ENCODE results near the gene KANK2. TPM values are rescaled to one million over a fixed set of nuclear protein-coding genes. Genes with fewer than 3 reads are reported as not detected.
A peak's percentile ranks its signal among the peaks of the same experiment; 100 is the strongest.
"Not testable (repeated sequence)": the region's sequence is repeated elsewhere in the genome, so short reads cannot be mapped to it uniquely, and the experiment has no call there.

KANK2 gene
- total RNA-seq, 1 experiment from 2014 or later: 85.8 TPM

- no peaks in the 10 kb centered on the region for H3K4me1 ChIP-seq (ENCODE audit: insufficient read depth, low read length, poor library complexity, severe bottlenecking)
- peak; percentile 81 for DNase-seq (ENCODE audit: low spot score)
- no peak overlapping the region for H3K27ac ChIP-seq (ENCODE audit: low read depth, low read length, poor library complexity, severe bottlenecking)
- H3K27me3 ChIP-seq (replicated peaks; ENCODE audit: insufficient read depth, low read depth, low read length, poor library complexity): no peaks in the 10 kb centered on the region
- no peak overlapping the region for H3K4me3 ChIP-seq (ENCODE audit: low read depth, low read length, poor library complexity, severe bottlenecking)
- ChIA-PET CTCF (interaction anchor here (0.6 to 1.3 kb wide), 10 partner anchors 14 to 356 kb away, joined by 3 to 9 read pairs (median 3); no protein-coding TSS in a partner anchor), POLR2A (ENCODE audit: low non-redundant PET) (no interaction called here)
- peaks cover 97% of the 10 kb centered on the region for H3K36me3 ChIP-seq (ENCODE audit: insufficient read depth, low read length, poor library complexity, severe bottlenecking)
- intact Hi-C loops (cut with micrococcal nuclease; ENCODE audit: unreplicated experiment): no loop called here
- no TSS peak for BruUV-seq (replicated peaks)
- TF ChIP-seq, protein P1, sequence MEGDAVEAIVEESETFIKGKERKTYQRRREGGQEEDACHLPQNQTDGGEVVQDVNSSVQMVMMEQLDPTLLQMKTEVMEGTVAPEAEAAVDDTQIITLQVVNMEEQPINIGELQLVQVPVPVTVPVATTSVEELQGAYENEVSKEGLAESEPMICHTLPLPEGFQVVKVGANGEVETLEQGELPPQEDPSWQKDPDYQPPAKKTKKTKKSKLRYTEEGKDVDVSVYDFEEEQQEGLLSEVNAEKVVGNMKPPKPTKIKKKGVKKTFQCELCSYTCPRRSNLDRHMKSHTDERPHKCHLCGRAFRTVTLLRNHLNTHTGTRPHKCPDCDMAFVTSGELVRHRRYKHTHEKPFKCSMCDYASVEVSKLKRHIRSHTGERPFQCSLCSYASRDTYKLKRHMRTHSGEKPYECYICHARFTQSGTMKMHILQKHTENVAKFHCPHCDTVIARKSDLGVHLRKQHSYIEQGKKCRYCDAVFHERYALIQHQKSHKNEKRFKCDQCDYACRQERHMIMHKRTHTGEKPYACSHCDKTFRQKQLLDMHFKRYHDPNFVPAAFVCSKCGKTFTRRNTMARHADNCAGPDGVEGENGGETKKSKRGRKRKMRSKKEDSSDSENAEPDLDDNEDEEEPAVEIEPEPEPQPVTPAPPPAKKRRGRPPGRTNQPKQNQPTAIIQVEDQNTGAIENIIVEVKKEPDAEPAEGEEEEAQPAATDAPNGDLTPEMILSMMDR (conservative IDR thresholded peaks at IDR 0.05; ENCODE audit: low read depth, low read length): peak; percentile 84
- no peak for TF ChIP-seq EZH2 (IDR thresholded peaks at IDR 0.05; ENCODE audit: borderline replicate concordance, low read depth, low read length, poor library complexity, severe bottlenecking)
- no peaks in the 10 kb centered on the region for H3K9me3 ChIP-seq (ENCODE audit: low read depth, low read length, poor library complexity, severe bottlenecking)
These were observed 71.2 kb downstream of the KANK2 start for GRCh38 chr19:11125994-11126685.

- H3K4me1 ChIP-seq (ENCODE audit: insufficient read depth, low read length, poor library complexity, severe bottlenecking); H3K4me3 ChIP-seq (ENCODE audit: low read depth, low read length, poor library complexity, severe bottlenecking); H3K27ac ChIP-seq (ENCODE audit: low read depth, low read length, poor library complexity, severe bottlenecking); H3K27me3 ChIP-seq (replicated peaks; ENCODE audit: insufficient read depth, low read depth, low read length, poor library complexity); POLR2A ChIA-PET (ENCODE audit: low non-redundant PET); intact Hi-C loops (cut with micrococcal nuclease; ENCODE audit: unreplicated experiment); CTCF ChIA-PET; DNase-seq (ENCODE audit: low spot score); H3K9me3 ChIP-seq (ENCODE audit: low read depth, low read length, poor library complexity, severe bottlenecking); BruUV-seq (replicated peaks): not testable (repeated sequence)
- H3K36me3 ChIP-seq (ENCODE audit: insufficient read depth, low read length, poor library complexity, severe bottlenecking): peaks cover 97% of the 10 kb centered on the region
These were observed 73.2 kb downstream of the KANK2 start for GRCh38 chr19:11124157-11124556.

DNA sequence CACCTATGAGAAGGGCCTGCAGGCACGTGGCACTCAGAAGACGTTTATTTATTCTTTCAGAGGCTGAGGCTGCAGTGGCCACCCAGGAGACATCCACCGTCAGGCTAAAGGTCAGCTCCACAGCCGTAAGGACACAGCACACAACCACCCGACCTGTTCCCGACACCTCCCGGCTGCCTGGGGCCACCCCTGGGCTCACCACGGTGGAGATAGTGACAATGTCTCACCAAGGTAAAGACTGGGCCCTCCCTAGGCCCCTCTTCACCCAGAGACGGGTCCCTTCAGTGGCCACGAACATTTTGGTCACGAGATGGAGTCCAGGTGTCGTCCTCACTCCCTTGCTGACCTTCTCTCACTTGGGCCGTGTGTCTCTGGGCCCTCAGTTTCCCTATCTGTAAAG, 74.2 kb downstream of the KANK2 start:
- Histone ChIP-seq H3K27ac (ENCODE audit: low read depth, low read length, poor library complexity, severe bottlenecking) (no peak overlapping the region), H3K4me3 (ENCODE audit: low read depth, low read length, poor library complexity, severe bottlenecking) (no peak overlapping the region), H3K9me3 (ENCODE audit: low read depth, low read length, poor library complexity, severe bottlenecking) (no peaks in the 10 kb centered on the region), H3K27me3 (replicated peaks; ENCODE audit: insufficient read depth, low read depth, low read length, poor library complexity) (no peaks in the 10 kb centered on the region), H3K36me3 (ENCODE audit: insufficient read depth, low read length, poor library complexity, severe bottlenecking) (peaks cover 96% of the 10 kb centered on the region), H3K4me1 (ENCODE audit: insufficient read depth, low read length, poor library complexity, severe bottlenecking) (no peaks in the 10 kb centered on the region)
- intact Hi-C loops (cut with micrococcal nuclease; ENCODE audit: unreplicated experiment): no loop called here
- TF ChIP-seq, protein P1 (conservative IDR thresholded peaks at IDR 0.05; ENCODE audit: low read depth, low read length): no peak
- no peak for TF ChIP-seq EZH2 (IDR thresholded peaks at IDR 0.05; ENCODE audit: borderline replicate concordance, low read depth, low read length, poor library complexity, severe bottlenecking)
- no TSS peak for BruUV-seq (replicated peaks)
- DNase-seq (ENCODE audit: low spot score): no peak
- CTCF ChIA-PET: no interaction called here
- POLR2A ChIA-PET (ENCODE audit: low non-redundant PET): no interaction called here

DNA sequence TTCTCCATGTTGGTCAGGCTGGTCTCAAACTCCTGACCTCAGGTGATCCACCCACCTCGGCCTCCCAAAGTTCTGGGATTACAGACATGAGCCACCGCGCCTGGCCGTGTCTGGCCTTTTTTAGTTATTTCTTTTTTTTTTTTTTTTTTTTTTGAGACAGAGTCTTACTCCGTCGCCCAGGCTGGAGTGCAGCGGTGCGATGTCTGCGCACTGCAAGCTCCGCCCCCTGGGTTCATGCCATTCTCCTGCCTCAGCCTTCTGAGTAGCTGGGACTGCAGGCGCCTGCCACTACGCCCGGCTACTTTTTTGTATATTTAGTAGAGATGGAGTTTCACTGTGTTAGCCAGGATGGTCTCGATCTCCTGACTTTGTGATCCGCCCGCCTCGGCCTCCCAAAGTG, 75.4 kb downstream of the KANK2 start:
- CTCF ChIA-PET: not testable (repeated sequence)

More for the DNA sequence above, 75.4 kb downstream of the KANK2 start:
- BruUV-seq (replicated peaks); H3K4me3 ChIP-seq (ENCODE audit: low read depth, low read length, poor library complexity, severe bottlenecking); intact Hi-C loops (cut with micrococcal nuclease; ENCODE audit: unreplicated experiment); H3K27me3 ChIP-seq (replicated peaks; ENCODE audit: insufficient read depth, low read depth, low read length, poor library complexity); H3K9me3 ChIP-seq (ENCODE audit: low read depth, low read length, poor library complexity, severe bottlenecking); H3K27ac ChIP-seq (ENCODE audit: low read depth, low read length, poor library complexity, severe bottlenecking); DNase-seq (ENCODE audit: low spot score); POLR2A ChIA-PET (ENCODE audit: low non-redundant PET); H3K4me1 ChIP-seq (ENCODE audit: insufficient read depth, low read length, poor library complexity, severe bottlenecking): not testable (repeated sequence)
- peaks cover 96% of the 10 kb centered on the region for H3K36me3 ChIP-seq (ENCODE audit: insufficient read depth, low read length, poor library complexity, severe bottlenecking)

Measured in A673 (cell line).